Transverse colon (tissue), 4 donors: ENCODE data around the gene APOD. TPM values are rescaled to one million over a fixed set of nuclear protein-coding genes. Genes with fewer than 3 reads are reported as not detected.

Source experiments
- DNase-seq: peaks from one replicate; pipeline ENCODE4 v3.0.0-alpha.2; 2019
- H3K27ac ChIP-seq, 4 donors: fragments of 200-600 bp; sonication (generic); 2 replicates each; pipeline ENCODE4 v1.5.1; 2016 to 2018; ENCODE audit warnings: inconsistent platforms in 4 of 4
- H3K27me3 ChIP-seq: fragments of 200-600 bp; sonication (generic); 2 replicates; pipeline ENCODE4 v1.5.1; 2017; ENCODE audit warnings: inconsistent platforms
- H3K36me3 ChIP-seq, 4 donors: fragments of 200-600 bp; sonication (generic); 2 replicates each; pipeline ENCODE4 v1.5.1; 2017 to 2019; ENCODE audit warnings: inconsistent platforms in 4 of 4
- H3K4me1 ChIP-seq, 4 donors: fragments of 200-600 bp; sonication (generic); 2 replicates each; pipeline ENCODE4 v1.5.1; 2017 to 2020; ENCODE audit warnings: inconsistent platforms in 4 of 4
- H3K4me3 ChIP-seq, 4 donors: fragments of 200-600 bp; sonication (generic); 1 replicate in 1 of 4; 2 replicates in 3 of 4; pipeline versions ENCODE4 v1.5.1 to v1.6.1; 2017 to 2019; ENCODE audit warnings: inconsistent platforms in 4 of 4
- H3K9me3 ChIP-seq, 2 donors: fragments of 200-600 bp; sonication (generic); 2 replicates each; pipeline ENCODE4 v1.5.1; 2017 to 2019; ENCODE audit warnings: inconsistent platforms in 2 of 2
- CTCF ChIP-seq, 5 experiments: fragments of 200-600 bp in 3 of 5; fragments of 450-650 bp in 2 of 5; sonication (generic) in 3 of 5; IDR thresholded peaks; 1 replicate in 2 of 5; 2 replicates in 3 of 5; pipeline ENCODE4 v1.5.1; 2016 to 2017; ENCODE audit warnings: antibody characterized with exemption in 5 of 5, inconsistent platforms in 3 of 5, mild to moderate bottlenecking in 2 of 5, moderate library complexity in 1 of 5
- EP300 ChIP-seq: sonication (generic); formaldehyde crosslinking; IDR thresholded peaks from one replicate; pipeline ENCODE4 v1.6.1; 2017; ENCODE audit warnings: antibody characterized with exemption, low read depth
- POLR2A ChIP-seq: fragments of 450-650 bp; IDR thresholded peaks from one replicate; pipeline ENCODE4 v1.6.1; 2016; ENCODE audit warnings: antibody characterized with exemption, mild to moderate bottlenecking, moderate library complexity
- POLR2AphosphoS5 ChIP-seq, 3 donors: sonication (generic); formaldehyde crosslinking; IDR thresholded peaks; one replicate each; pipeline ENCODE4 v1.6.1; 2016; ENCODE audit warnings: antibody characterized with exemption in 3 of 3
- whole genome bisulfite sequencing, 2 donors: methylation state at CpG; one replicate each; pipeline ENCODE4 v1.1.5; 2018; ENCODE audit warnings: low coverage in 1 of 2; 5-methylcytosine and 5-hydroxymethylcytosine counted together
- in situ Hi-C, 4 donors: fragments of 200-750 bp; cut with MboI; loops; one replicate each; pipeline versions ENCODE4 v1.15.0 to v1.15.1; 2017; ENCODE audit warnings: low sequenced_read_pairs in 3 of 4, low pct_ligation_motif_present in 1 of 4, low pct_unique_long_range_greater_than_20kb in 1 of 4
- intact Hi-C: fragments of 100-400 bp; cut with DNase I; formaldehyde crosslinking; loops from one replicate; pipeline ENCODE4 v1.15.1; 2023; ENCODE audit warnings: low total_unique reads
- total RNA-seq, 4 donors: library from RNA; depleted of rRNA; stranded (reverse); fragments of >200 nt; gene quantifications; one replicate each; pipeline ENCODE4 v1.1.0, GENCODE V29; 2016

Gene APOD
- total RNA-seq, 4 donors from 2014 or later, result 3.4 to 118 (median 46.1) TPM

GRCh38 chr3:195532834-195533233 is 50.9 kb downstream of the APOD start:
- Histone ChIP-seq H3K27me3 (no peaks in the 10 kb centered on the region), H3K27ac (no peak overlapping the region), H3K36me3 (peaks cover 0 to 4% (median 0%) of the 10 kb centered on the region in 4 donors), H3K4me3 (no peak overlapping the region), H3K9me3 (no peaks in the 10 kb centered on the region), H3K4me1 (peaks cover 0 to 23% (median 2%) of the 10 kb centered on the region in 4 donors)
- TF ChIP-seq POLR2AphosphoS5 (IDR thresholded peaks at IDR 0.05) (no peak), CTCF (IDR thresholded peaks at IDR 0.05) (no peak), EP300 (no peak), POLR2A (no peak)
- in situ Hi-C loops, result loop anchor here in 3 of 4 donors (5.0 to 25.0 kb wide), 3 partner anchors 256 to 871 kb away; partner anchors contain the start of genes FAM43A (in 2 of the 3) and LSG1 (in 1 of the 3)
- intact Hi-C loops, result loop anchor here (5.0 kb wide), 1 partner anchor 666 kb away; no protein-coding TSS in a partner anchor
- DNase-seq, result no peak
- WGBS, 2 donors, result 72 to 82% methylated on average over 6 to 7 of the region's 7 CpGs

- TF ChIP-seq POLR2AphosphoS5 (IDR thresholded peaks at IDR 0.05) (no peak), EP300 (no peak), POLR2A (no peak), CTCF (IDR thresholded peaks at IDR 0.05) (no peak)
- WGBS, 2 donors, result 50 to 54% methylated on average over 3 of the region's 3 CpGs
- intact Hi-C loops, result loop anchor here (5.0 kb wide), 1 partner anchor 665 kb away; no protein-coding TSS in a partner anchor
These were observed 51.4 kb downstream of the APOD start for GRCh38 chr3:195532345-195532744.

GRCh38 chr3:195531683-195532082 is 52.1 kb downstream of the APOD start:
- H3K4me3 ChIP-seq, result no peak overlapping the region
- no peaks in the 10 kb centered on the region for H3K9me3 ChIP-seq
- H3K4me1 ChIP-seq, result peaks cover 0 to 22% (median 2%) of the 10 kb centered on the region in 4 donors
- DNase-seq, result no peak
- intact Hi-C loops (loop anchor here (5.0 kb wide), 1 partner anchor 664 kb away; no protein-coding TSS in a partner anchor), in situ Hi-C loops (loop anchor here in 3 of 4 donors (5.0 to 25.0 kb wide), 3 partner anchors 254 to 869 kb away; partner anchors contain the start of genes FAM43A (in 2 of the 3) and LSG1 (in 1 of the 3))
- peaks cover 0 to 10% (median 0%) of the 10 kb centered on the region in 4 donors for H3K36me3 ChIP-seq
- TF ChIP-seq POLR2A, result no peak
- TF ChIP-seq POLR2AphosphoS5 (IDR thresholded peaks at IDR 0.05), result no peak
- no peak for TF ChIP-seq CTCF (IDR thresholded peaks at IDR 0.05)
- TF ChIP-seq EP300, result no peak
- WGBS, 2 donors, result 86 to 100% methylated on average over 2 to 5 of the region's 5 CpGs
- no peak overlapping the region for H3K27ac ChIP-seq
- H3K27me3 ChIP-seq, result no peaks in the 10 kb centered on the region

More at GRCh38 chr3:195532345-195532744, 51.4 kb downstream of the APOD start:
- Histone ChIP-seq H3K27me3 (no peaks in the 10 kb centered on the region), H3K4me3 (no peak overlapping the region), H3K27ac (no peak overlapping the region), H3K36me3 (peaks cover 0 to 5% (median 0%) of the 10 kb centered on the region in 4 donors), H3K9me3 (no peaks in the 10 kb centered on the region), H3K4me1 (peaks cover 0 to 22% (median 2%) of the 10 kb centered on the region in 4 donors)
- in situ Hi-C loops, result loop anchor here in 3 of 4 donors (5.0 to 25.0 kb wide), 3 partner anchors 255 to 870 kb away; partner anchors contain the start of genes FAM43A (in 2 of the 3) and LSG1 (in 1 of the 3)
- no peak for DNase-seq

- in situ Hi-C loops (loop anchor here (10.0 to 25.0 kb wide), 3 partner anchors 252 to 864 kb away; partner anchors contain the start of genes FAM43A (in 2 of the 4), XXYLT1 (in 2 of the 4) and LSG1 (in 1 of the 4)), intact Hi-C loops (no loop called here)
- TF ChIP-seq EP300 (no peak), CTCF (IDR thresholded peaks at IDR 0.05) (no peak), POLR2A (no peak), POLR2AphosphoS5 (IDR thresholded peaks at IDR 0.05) (no peak)
- 90 to 95% methylated on average over 1 to 4 of the region's 4 CpGs for WGBS, 2 donors
- no peaks in the 10 kb centered on the region for H3K9me3 ChIP-seq
- peaks cover 0 to 28% (median 0%) of the 10 kb centered on the region in 4 donors for H3K36me3 ChIP-seq
- no peak for DNase-seq
- H3K27ac ChIP-seq, result no peak overlapping the region
- no peaks in the 10 kb centered on the region for H3K27me3 ChIP-seq
- H3K4me3 ChIP-seq, result no peak overlapping the region
- no peaks in the 10 kb centered on the region for H3K4me1 ChIP-seq
These were observed 57.2 kb downstream of the APOD start for GRCh38 chr3:195526492-195526891.
